WTC11 (cell line): ENCODE measurements around the gene N4BP2L2.

Experiments used
- JUN ChIP-seq: sonication (generic); formaldehyde crosslinking; IDR thresholded peaks from 2 replicates; pipeline ENCODE4 v1.8.0; 2023; ENCODE audit warnings: mild to moderate bottlenecking, missing genetic modification reagents
- NR3C1 ChIP-seq: sonication (generic); formaldehyde crosslinking; conservative IDR thresholded peaks from 2 replicates; pipeline ENCODE4 v1.8.1; 2023; ENCODE audit warnings: low read depth, mild to moderate bottlenecking, missing genetic modification reagents
- SP1 ChIP-seq: sonication (generic); formaldehyde crosslinking; conservative IDR thresholded peaks from 2 replicates; pipeline ENCODE4 v1.8.1; 2022; ENCODE audit warnings: missing genetic modification reagents
- TEAD4 ChIP-seq: sonication (generic); formaldehyde crosslinking; IDR thresholded peaks from 2 replicates; pipeline ENCODE4 v1.8.0; 2022; ENCODE audit warnings: mild to moderate bottlenecking, missing genetic modification reagents
- ZNF219 ChIP-seq: sonication (generic); formaldehyde crosslinking; IDR thresholded peaks from 2 replicates; pipeline ENCODE4 v1.8.0; 2023; ENCODE audit warnings: missing genetic modification reagents, mild to moderate bottlenecking, borderline replicate concordance
- TF ChIP-seq, protein P1 (sequence below): sonication (generic); formaldehyde crosslinking; IDR thresholded peaks from 2 replicates; pipeline ENCODE4 v1.8.0; 2022; ENCODE audit warnings: mild to moderate bottlenecking, missing genetic modification reagents
- TF ChIP-seq, protein P2 (sequence below): sonication (generic); formaldehyde crosslinking; IDR thresholded peaks from 2 replicates; pipeline ENCODE4 v1.8.1; 2023; ENCODE audit warnings: mild to moderate bottlenecking, missing genetic modification reagents, moderate library complexity
- TF ChIP-seq, protein P3 (sequence below): sonication (generic); formaldehyde crosslinking; IDR thresholded peaks from 2 replicates; pipeline ENCODE4 v1.8.0; 2022; ENCODE audit warnings: mild to moderate bottlenecking, missing genetic modification reagents
- TF ChIP-seq, protein P4 (sequence below): fragments of 200-600 bp; IDR thresholded peaks from 2 replicates; pipeline ENCODE4 v1.8.0; 2022; ENCODE audit warnings: antibody characterized with exemption

DNA sequence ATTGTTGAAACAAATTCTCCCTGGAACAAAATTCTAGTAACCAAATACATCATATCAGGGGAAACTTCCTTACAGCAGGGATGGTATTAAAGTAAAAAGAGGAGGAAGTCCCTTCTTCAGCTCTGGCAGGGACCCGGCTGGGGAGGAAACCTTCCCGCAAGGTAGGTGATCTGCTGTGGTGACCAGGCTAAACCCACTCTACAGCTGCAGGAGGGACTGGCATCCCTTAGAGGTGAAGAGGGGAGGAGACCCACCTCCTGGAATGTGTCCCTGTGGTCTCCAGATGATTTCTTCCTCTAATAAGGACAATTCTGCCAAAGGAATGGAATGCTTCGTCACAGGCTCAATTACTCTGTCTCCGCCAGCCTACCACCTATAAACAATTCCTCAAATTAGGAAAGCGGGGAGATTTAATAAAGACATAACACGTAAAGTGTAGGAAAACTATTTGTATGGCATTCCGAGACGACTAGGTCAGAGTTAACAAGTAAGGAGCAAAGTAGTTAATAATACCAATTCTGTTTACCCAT is 47.0 kb upstream of the N4BP2L2 start:
- TF ChIP-seq, protein P1, sequence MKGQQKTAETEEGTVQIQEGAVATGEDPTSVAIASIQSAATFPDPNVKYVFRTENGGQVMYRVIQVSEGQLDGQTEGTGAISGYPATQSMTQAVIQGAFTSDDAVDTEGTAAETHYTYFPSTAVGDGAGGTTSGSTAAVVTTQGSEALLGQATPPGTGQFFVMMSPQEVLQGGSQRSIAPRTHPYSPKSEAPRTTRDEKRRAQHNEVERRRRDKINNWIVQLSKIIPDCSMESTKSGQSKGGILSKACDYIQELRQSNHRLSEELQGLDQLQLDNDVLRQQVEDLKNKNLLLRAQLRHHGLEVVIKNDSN (CRISPR knock-in tag), result no peak
- TF ChIP-seq, protein P2, sequence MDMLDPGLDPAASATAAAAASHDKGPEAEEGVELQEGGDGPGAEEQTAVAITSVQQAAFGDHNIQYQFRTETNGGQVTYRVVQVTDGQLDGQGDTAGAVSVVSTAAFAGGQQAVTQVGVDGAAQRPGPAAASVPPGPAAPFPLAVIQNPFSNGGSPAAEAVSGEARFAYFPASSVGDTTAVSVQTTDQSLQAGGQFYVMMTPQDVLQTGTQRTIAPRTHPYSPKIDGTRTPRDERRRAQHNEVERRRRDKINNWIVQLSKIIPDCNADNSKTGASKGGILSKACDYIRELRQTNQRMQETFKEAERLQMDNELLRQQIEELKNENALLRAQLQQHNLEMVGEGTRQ (CRISPR knock-in tag), result no peak
- TF ChIP-seq, protein P3, sequence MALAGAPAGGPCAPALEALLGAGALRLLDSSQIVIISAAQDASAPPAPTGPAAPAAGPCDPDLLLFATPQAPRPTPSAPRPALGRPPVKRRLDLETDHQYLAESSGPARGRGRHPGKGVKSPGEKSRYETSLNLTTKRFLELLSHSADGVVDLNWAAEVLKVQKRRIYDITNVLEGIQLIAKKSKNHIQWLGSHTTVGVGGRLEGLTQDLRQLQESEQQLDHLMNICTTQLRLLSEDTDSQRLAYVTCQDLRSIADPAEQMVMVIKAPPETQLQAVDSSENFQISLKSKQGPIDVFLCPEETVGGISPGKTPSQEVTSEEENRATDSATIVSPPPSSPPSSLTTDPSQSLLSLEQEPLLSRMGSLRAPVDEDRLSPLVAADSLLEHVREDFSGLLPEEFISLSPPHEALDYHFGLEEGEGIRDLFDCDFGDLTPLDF, result no peak
- TF ChIP-seq TEAD4, result no peak
- TF ChIP-seq, protein P4, sequence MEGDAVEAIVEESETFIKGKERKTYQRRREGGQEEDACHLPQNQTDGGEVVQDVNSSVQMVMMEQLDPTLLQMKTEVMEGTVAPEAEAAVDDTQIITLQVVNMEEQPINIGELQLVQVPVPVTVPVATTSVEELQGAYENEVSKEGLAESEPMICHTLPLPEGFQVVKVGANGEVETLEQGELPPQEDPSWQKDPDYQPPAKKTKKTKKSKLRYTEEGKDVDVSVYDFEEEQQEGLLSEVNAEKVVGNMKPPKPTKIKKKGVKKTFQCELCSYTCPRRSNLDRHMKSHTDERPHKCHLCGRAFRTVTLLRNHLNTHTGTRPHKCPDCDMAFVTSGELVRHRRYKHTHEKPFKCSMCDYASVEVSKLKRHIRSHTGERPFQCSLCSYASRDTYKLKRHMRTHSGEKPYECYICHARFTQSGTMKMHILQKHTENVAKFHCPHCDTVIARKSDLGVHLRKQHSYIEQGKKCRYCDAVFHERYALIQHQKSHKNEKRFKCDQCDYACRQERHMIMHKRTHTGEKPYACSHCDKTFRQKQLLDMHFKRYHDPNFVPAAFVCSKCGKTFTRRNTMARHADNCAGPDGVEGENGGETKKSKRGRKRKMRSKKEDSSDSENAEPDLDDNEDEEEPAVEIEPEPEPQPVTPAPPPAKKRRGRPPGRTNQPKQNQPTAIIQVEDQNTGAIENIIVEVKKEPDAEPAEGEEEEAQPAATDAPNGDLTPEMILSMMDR, result no peak
- no peak for TF ChIP-seq SP1 (CRISPR knock-in tag)
- no peak for TF ChIP-seq NR3C1 (CRISPR knock-in tag)
- TF ChIP-seq JUN (CRISPR knock-in tag), result no peak
- no peak for TF ChIP-seq ZNF219
